ENCODE results near the gene PIK3CG.

PIK3CG gene

GRCh38 chr7:106863274-106863997, 1.6 kb upstream of the PIK3CG start:
- Histone ChIP-seq H3K36me3 (ENCODE audit: insufficient read depth, low read length) (peaks cover 13% of the 10 kb centered on the region), H3K79me2 (ENCODE audit: insufficient read depth, low read length) (peaks cover 19% of the 10 kb centered on the region), H3K9ac (ENCODE audit: low read length) (no peak overlapping the region), H3F3A (ENCODE audit: insufficient read depth, low read length) (no peaks in the 10 kb centered on the region), H3K27me3 (ENCODE audit: insufficient read depth, low read length) (no peaks in the 10 kb centered on the region), H2AFZ (ENCODE audit: low read length) (no peak overlapping the region), H3K4me3 (ENCODE audit: low read depth, low read length, poor library complexity, severe bottlenecking) (no peak overlapping the region), H3K4me1 (ENCODE audit: insufficient read depth, low read length, severe bottlenecking) (peaks cover 35% of the 10 kb centered on the region), H4K20me1 (ENCODE audit: insufficient read depth, low read length) (no peaks in the 10 kb centered on the region), H3K4me2 (ENCODE audit: low read length) (no peak overlapping the region), H3K27ac (ENCODE audit: low read depth, low read length, poor library complexity, severe bottlenecking) (no peak overlapping the region), H3K9me2 (ENCODE audit: low read depth, low read length) (no peaks in the 10 kb centered on the region), H3K9me3 (ENCODE audit: low read length) (no peaks in the 10 kb centered on the region)
- TF ChIP-seq, protein P1, sequence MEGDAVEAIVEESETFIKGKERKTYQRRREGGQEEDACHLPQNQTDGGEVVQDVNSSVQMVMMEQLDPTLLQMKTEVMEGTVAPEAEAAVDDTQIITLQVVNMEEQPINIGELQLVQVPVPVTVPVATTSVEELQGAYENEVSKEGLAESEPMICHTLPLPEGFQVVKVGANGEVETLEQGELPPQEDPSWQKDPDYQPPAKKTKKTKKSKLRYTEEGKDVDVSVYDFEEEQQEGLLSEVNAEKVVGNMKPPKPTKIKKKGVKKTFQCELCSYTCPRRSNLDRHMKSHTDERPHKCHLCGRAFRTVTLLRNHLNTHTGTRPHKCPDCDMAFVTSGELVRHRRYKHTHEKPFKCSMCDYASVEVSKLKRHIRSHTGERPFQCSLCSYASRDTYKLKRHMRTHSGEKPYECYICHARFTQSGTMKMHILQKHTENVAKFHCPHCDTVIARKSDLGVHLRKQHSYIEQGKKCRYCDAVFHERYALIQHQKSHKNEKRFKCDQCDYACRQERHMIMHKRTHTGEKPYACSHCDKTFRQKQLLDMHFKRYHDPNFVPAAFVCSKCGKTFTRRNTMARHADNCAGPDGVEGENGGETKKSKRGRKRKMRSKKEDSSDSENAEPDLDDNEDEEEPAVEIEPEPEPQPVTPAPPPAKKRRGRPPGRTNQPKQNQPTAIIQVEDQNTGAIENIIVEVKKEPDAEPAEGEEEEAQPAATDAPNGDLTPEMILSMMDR (IDR thresholded peaks at IDR 0.05; ENCODE audit: low read length), result no peak
- TF ChIP-seq EZH2 (IDR thresholded peaks at IDR 0.05; ENCODE audit: borderline replicate concordance, low read length), result no peak

GRCh38 chr7:106864298-106865081, 592 bp upstream of the PIK3CG start:
- no peaks in the 10 kb centered on the region for H3K9me3 ChIP-seq (ENCODE audit: low read length)
- H3K9ac ChIP-seq (ENCODE audit: low read length), result peak overlapping the region; percentile 61
- peaks cover 24% of the 10 kb centered on the region for H3K36me3 ChIP-seq (ENCODE audit: insufficient read depth, low read length)
- H3K4me3 ChIP-seq (ENCODE audit: low read depth, low read length, poor library complexity, severe bottlenecking), result peak overlapping the region; percentile 66
- H3K4me1 ChIP-seq (ENCODE audit: insufficient read depth, low read length, severe bottlenecking), result peaks cover 46% of the 10 kb centered on the region
- H3K27ac ChIP-seq (ENCODE audit: low read depth, low read length, poor library complexity, severe bottlenecking), result peak overlapping the region; percentile 69
- peaks cover 19% of the 10 kb centered on the region for H3K79me2 ChIP-seq (ENCODE audit: insufficient read depth, low read length)
- H3K9me2 ChIP-seq (ENCODE audit: low read depth, low read length), result no peaks in the 10 kb centered on the region
- peak overlapping the region; percentile 12 for H2AFZ ChIP-seq (ENCODE audit: low read length)
- H4K20me1 ChIP-seq (ENCODE audit: insufficient read depth, low read length), result no peaks in the 10 kb centered on the region
- TF ChIP-seq EZH2 (IDR thresholded peaks at IDR 0.05; ENCODE audit: borderline replicate concordance, low read length), result no peak
- TF ChIP-seq, protein P1 (IDR thresholded peaks at IDR 0.05; ENCODE audit: low read length), result no peak; the same call in 1 of the 2 replicates
- peak overlapping the region; percentile 60 for H3K4me2 ChIP-seq (ENCODE audit: low read length)
- H3F3A ChIP-seq (ENCODE audit: insufficient read depth, low read length), result no peaks in the 10 kb centered on the region
- H3K27me3 ChIP-seq (ENCODE audit: insufficient read depth, low read length), result no peaks in the 10 kb centered on the region

DNA sequence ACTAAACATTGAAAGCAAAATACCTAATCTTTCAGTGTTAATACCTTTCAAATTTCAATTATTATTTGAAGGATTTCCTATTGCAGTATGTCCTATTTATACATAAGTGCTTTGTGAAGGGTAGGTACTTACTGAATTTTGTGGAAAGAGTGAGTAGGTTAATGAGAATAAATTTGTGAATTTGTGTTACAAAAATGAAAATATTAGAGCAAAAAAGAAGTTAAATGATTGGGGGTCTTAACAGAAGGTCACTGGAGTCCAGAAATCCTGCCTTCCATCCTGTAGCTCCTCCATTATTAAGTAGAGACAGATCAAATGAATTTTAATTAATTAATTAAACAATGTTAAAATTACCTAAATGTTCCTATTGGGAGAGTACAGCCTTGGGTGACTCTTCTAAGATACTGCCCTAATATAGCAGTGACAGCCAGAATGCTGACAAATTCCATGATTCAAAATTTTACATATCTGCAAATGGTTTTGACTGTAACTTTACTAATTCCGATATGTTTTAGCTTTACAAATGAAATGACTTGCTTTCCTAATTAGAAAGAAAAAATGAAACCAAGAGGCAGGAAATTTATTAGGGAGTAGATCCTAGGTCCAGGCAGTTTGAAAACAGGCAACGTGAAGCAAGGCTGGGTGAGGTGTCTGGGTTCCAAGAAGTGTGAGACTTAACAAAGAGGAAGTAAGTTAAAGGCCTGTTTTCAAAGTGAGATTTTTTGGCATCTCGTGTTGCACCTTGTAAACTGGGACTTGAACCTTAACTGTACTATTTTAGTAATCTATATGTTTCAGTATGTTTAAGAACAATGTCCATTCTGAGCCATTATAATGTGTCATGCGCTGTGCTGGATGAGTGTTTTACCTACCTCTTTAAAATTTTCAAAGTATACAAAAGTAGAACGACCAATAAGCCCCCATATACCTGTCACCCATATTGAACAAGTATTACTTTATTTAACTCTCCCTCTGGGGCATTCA, 1.5 kb downstream of the PIK3CG start:
- Histone ChIP-seq H3K4me2 (ENCODE audit: low read length) (peak overlapping the region; percentile 60), H3K9ac (ENCODE audit: low read length) (peak overlapping the region; percentile 61), H3K79me2 (ENCODE audit: insufficient read depth, low read length) (peaks cover 35% of the 10 kb centered on the region), H2AFZ (ENCODE audit: low read length) (no peak overlapping the region), H3K4me3 (ENCODE audit: low read depth, low read length, poor library complexity, severe bottlenecking) (peak overlapping the region; percentile 66), H4K20me1 (ENCODE audit: insufficient read depth, low read length) (no peaks in the 10 kb centered on the region), H3K9me2 (ENCODE audit: low read depth, low read length) (no peaks in the 10 kb centered on the region), H3K27ac (ENCODE audit: low read depth, low read length, poor library complexity, severe bottlenecking) (peak overlapping the region; percentile 69), H3K27me3 (ENCODE audit: insufficient read depth, low read length) (no peaks in the 10 kb centered on the region), H3K4me1 (ENCODE audit: insufficient read depth, low read length, severe bottlenecking) (peaks cover 67% of the 10 kb centered on the region), H3F3A (ENCODE audit: insufficient read depth, low read length) (no peaks in the 10 kb centered on the region), H3K36me3 (ENCODE audit: insufficient read depth, low read length) (peaks cover 36% of the 10 kb centered on the region), H3K9me3 (ENCODE audit: low read length) (no peaks in the 10 kb centered on the region)
- TF ChIP-seq EZH2 (IDR thresholded peaks at IDR 0.05; ENCODE audit: borderline replicate concordance, low read length), result no peak
- TF ChIP-seq, protein P1 (IDR thresholded peaks at IDR 0.05; ENCODE audit: low read length), result no peak
